ENCODE data around the gene CLTCL1. TPM values are rescaled to one million over a fixed set of nuclear protein-coding genes. Genes with fewer than 3 reads are reported as not detected.

CLTCL1 gene
- total and polyA plus RNA-seq, 2 experiments from 2014 or later = 6.6 to 15.1 TPM

GRCh38 chr22:19331975-19332374 lies 40.5 kb upstream of the CLTCL1 start (continued):
- TF ChIP-seq ZNF462 (CRISPR knock-in tag; IDR thresholded peaks at IDR 0.05) = no peak

DNA sequence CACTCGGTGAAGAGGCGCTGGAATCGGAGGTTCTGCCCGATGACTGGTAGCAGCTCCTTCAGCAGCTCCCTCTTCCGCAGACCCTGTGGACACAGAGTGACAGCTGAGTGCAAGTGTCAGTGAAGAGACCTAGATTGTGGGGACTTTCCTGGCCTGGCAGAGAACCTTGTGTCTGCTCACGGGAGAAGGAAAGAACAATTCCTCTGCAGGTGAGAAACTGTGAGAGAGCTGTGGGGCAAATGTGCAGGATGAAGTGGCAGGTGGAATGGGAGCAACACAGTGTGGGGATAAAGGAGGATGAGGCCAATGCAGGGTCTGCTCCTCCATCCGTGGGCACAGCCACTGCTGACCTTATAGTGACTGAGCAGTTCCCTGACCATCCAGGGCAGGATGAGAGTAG lies 40.0 kb upstream of the CLTCL1 start:
- Histone ChIP-seq H3F3A (replicated peaks; ENCODE audit: low read depth) (no peaks in the 10 kb centered on the region), H3K9me2 (ENCODE audit: insufficient read depth) (no peaks in the 10 kb centered on the region), H3K79me2 (replicated peaks; ENCODE audit: insufficient read depth) (no peaks in the 10 kb centered on the region), H2AFZ (no peak overlapping the region), H3K27ac (ENCODE audit: low read depth) (no peak overlapping the region), H3K27me3 (ENCODE audit: insufficient read depth) (no peaks in the 10 kb centered on the region), H3K36me3 (ENCODE audit: insufficient read depth) (peaks cover 19% of the 10 kb centered on the region), H4K20me1 (replicated peaks; ENCODE audit: insufficient read depth) (no peaks in the 10 kb centered on the region), H3K4me3 (no peak overlapping the region), H3K4me2 (no peak overlapping the region), H3K4me1 (ENCODE audit: insufficient read depth) (no peaks in the 10 kb centered on the region)
- Mint-ChIP-seq H3K9me3 (peaks cover 22% of the 10 kb centered on the region), H3K27me3 (ENCODE audit: insufficient read depth, low read depth, poor library complexity) (peaks cover 7% of the 10 kb centered on the region), H3K27ac (no peak overlapping the region), H3K4me3 (no peak overlapping the region), H3K36me3 (ENCODE audit: low read depth) (peaks cover 78% of the 10 kb centered on the region), H3K4me1 (no peaks in the 10 kb centered on the region)
- no peak for ATAC-seq
- DNase-seq (ENCODE audit: low spot score) = no peak
- no peak for TF ChIP-seq EZH2phosphoT487 (IDR thresholded peaks at IDR 0.05; ENCODE audit: unreplicated experiment)
- TF ChIP-seq REST (IDR thresholded peaks at IDR 0.05; ENCODE audit: unreplicated experiment) = no peak
- TF ChIP-seq STAT1 (IDR thresholded peaks at IDR 0.05; ENCODE audit: unreplicated experiment) = no peak
- TF ChIP-seq CREB1 (CRISPR knock-in tag; IDR thresholded peaks at IDR 0.05; ENCODE audit: low read depth) = no peak
- TF ChIP-seq CTCF (conservative IDR thresholded peaks at IDR 0.05; ENCODE audit: low read depth in 2 of 2) = no peak
- TF ChIP-seq, protein P1, sequence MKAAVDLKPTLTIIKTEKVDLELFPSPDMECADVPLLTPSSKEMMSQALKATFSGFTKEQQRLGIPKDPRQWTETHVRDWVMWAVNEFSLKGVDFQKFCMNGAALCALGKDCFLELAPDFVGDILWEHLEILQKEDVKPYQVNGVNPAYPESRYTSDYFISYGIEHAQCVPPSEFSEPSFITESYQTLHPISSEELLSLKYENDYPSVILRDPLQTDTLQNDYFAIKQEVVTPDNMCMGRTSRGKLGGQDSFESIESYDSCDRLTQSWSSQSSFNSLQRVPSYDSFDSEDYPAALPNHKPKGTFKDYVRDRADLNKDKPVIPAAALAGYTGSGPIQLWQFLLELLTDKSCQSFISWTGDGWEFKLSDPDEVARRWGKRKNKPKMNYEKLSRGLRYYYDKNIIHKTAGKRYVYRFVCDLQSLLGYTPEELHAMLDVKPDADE (IDR thresholded peaks at IDR 0.05) = no peak
- no peak for TF ChIP-seq POLR2AphosphoS5 (IDR thresholded peaks at IDR 0.05; ENCODE audit: low read depth)
- TF ChIP-seq JUNB (IDR thresholded peaks at IDR 0.05; ENCODE audit: unreplicated experiment) = no peak
- TF ChIP-seq NANOG (IDR thresholded peaks at IDR 0.05; ENCODE audit: borderline replicate concordance) = no peak
- TF ChIP-seq EZH2 (IDR thresholded peaks at IDR 0.05; ENCODE audit: low read depth, unreplicated experiment) = no peak

All from GM23338 (cell line).